Measurements from ENCODE around the gene CHRNA5.
"Not testable (repeated sequence)": the region's sequence is repeated elsewhere in the genome, so short reads cannot be mapped to it uniquely, and the experiment has no call there.

Gene CHRNA5

GRCh38 chr15:78565097-78565950 is at the start of gene CHRNA5:
TSS of gene CHRNA5 (plus strand) at chr15:78565520. CDS start at chr15:78565720, 200 bp downstream.
- DNase-seq: peak; percentile 87

DNA sequence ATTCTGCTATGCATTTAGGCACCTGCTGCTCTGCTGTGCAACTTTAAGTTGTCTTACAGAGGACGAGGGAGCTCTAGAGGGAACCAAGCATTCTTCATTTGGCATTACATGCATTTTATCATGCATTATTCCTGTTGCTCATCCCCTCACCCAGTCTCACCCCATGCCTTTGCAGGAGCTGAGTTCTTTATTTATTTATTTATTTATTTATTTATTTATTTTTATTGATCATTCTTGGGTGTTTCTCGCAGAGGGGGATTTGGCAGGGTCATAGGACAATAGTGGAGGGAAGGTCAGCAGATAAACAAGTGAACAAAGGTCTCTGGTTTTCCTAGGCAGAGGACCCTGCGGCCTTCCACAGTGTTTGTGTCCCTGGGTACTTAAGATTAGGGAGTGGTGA is 45.3 kb upstream of the CHRNA5 start:
- DNase-seq: not testable (repeated sequence)

DNA sequence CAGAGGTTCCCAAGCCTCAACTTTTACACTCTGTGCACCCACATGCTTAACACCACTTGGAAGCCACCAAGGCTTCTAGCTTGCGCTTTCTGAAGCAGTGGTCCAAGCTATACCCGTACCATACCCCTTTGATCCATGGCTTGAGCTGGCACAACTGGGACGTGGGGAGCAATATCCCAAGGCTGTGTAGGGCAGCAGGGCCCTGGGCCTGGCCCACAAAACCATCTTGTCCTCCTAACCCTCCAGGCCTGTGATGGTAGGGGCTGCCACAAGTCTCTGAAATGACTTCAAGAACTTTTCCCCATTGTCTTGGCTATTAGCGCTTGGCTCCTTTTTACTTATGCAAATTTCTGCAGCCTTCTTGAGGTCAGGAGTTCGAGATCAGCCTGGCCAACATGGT is 41.1 kb upstream of the CHRNA5 start:
- DNase-seq: no peak

GRCh38 chr15:78527325-78527724 is 38.0 kb upstream of the CHRNA5 start:
- no peak for DNase-seq

DNA sequence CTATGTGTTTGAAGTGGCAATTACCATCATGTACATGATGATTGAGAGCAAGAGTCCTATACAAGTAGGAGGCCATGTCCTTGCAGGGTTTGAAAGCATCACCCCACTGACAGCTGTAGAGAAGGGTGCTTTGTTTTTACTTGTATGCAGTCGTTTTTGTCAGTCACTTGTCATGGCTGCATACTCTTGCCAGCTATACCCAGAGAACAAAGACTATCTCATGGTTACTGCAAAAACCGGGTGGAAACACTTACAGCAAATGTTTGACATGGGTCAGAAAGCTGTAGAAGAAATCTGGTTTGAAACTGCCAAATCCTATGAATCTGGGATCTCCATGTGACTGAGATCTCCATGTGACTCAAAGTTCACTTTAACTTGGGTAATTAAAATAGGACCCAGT is 32.0 kb upstream of the CHRNA5 start:
- no peak for DNase-seq

GRCh38 chr15:78536134-78536533 is 29.2 kb upstream of the CHRNA5 start:
- DNase-seq: peak; percentile 19

- DNase-seq: no peak
Measured at GRCh38 chr15:78537266-78537905, 27.9 kb upstream of the CHRNA5 start.

DNA sequence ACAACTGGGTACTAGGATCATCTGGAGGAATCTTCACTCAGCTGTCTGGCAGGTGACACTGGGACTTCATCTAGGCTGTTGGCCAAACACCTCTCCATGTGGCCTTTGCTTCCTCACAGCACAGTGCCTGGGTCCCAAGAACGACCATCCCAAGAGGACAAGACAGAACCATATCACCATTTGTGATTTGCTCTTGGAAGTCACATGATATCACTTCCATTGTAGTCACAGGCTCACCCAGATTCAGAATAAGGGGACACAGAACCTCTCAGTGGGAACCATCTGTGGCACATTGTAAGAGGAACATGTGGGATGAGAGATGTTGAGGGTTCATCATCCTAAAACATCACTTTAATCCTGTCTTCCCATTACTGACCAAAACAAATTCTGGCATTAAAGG is 27.0 kb upstream of the CHRNA5 start:
- DNase-seq: no peak

- not testable (repeated sequence) for DNase-seq
Measured at GRCh38 chr15:78539464-78540140, 25.7 kb upstream of the CHRNA5 start.

- DNase-seq: peak; percentile 82
Measured at GRCh38 chr15:78540141-78540870, 25.0 kb upstream of the CHRNA5 start, which contains the start of gene PSMA4. TSS of gene PSMA4 (plus strand) at chr15:78540444. CDS start at chr15:78541928, 1,484 bp downstream.

DNA sequence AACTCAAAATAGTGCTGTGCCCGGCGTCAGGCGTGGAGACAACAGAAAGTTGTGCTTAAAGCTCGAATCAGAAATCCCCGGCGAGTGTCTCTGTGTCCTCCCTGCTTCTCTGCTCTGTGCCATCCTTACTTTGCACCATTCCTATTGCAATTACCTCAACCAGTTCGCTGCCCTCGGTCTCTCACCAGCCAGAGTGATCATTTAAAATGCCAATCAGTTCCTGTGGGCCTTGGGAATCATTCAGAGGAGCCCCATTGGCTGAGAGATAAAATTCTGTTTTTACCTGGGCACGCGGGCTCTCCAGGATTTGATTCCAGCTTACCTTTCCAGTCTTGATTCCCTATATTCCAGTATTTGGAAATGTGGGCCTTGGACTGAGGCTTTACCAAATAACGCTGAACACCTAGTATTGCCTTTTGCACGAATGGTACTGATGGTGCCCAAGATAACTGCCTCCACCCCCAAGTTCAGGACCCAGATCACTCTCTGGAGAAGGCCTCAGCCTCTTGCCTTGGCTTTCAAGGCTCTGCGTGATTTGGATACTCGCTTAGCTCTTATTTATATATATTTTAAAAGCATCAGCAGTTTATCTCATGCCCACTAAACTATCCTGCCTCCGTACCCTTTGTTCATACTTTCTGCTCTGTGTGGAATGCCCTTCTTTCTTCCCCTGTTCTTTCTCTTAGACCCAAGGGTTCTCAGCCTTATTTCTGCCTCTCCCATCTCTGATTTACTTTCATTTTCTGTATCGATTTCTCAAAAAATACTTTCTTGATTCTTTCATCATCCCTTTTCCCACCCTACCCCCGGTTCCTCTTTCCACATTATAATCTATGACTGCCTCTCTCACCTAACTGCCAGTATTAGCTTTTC is 24.2 kb upstream of the CHRNA5 start:
- peak; percentile 13 for DNase-seq

GRCh38 chr15:78541744-78542034 is 23.6 kb upstream of the CHRNA5 start:
- no peak for DNase-seq

DNA sequence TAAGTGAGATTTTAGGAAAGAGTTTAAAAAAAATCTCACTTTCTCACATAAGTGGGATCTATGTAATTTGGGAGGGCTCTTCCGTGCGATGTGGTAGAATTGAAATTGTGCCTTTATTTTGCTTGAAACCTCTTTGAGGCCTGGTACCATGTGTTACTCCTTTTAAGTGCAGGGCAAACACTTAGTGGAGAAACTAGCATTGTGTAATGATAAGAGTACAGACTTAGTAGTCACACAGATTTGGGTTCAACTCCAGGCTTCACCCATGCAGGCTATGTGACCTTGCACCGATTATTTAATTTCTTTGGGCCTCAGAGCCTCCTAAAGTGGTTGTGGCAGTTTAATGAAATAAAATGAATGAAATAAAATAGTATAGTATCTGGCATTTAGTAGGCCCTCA is 22.7 kb upstream of the CHRNA5 start:
- no peak for DNase-seq

DNA sequence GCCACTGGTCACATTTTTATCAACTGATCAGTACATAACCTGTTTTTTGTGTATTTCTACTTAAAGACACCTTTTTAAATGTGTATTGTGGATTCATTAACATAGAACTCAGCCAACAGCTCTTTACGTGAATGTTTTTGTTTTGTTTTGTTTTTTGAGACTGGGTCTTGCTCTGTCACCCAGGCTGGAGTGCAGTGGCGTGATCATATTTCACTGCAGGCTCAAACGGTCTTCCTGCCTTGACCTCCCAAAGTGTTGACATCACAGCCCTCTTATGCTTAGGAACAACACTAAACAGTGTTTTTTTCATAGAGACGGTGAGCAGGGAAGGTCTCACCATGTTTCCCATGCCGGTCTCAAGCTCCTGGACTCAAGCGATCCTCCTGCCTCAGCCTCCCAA is 15.1 kb upstream of the CHRNA5 start:
- no peak for DNase-seq

GRCh38 chr15:78550815-78551214 is 14.5 kb upstream of the CHRNA5 start:
- DNase-seq: no peak

DNA sequence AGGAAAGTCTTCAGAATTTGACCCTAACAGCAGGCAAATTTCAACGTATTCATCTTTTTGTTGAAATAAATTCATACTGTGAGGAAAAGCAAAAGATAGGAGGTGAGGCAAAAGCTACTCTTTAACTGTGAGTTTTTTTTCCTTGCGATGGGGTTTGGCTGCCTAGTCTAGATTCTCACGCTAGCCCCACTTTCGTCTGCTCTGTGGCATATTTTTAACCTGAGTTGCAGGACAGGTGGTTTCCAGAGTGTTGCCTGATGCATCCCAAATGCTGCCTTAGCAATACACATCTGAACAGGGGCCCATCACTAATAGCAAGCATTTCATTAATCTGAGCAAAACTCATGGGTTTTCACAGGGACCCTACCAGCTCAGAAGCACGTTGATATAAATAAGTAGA is 13.4 kb upstream of the CHRNA5 start:
- DNase-seq: no peak

DNA sequence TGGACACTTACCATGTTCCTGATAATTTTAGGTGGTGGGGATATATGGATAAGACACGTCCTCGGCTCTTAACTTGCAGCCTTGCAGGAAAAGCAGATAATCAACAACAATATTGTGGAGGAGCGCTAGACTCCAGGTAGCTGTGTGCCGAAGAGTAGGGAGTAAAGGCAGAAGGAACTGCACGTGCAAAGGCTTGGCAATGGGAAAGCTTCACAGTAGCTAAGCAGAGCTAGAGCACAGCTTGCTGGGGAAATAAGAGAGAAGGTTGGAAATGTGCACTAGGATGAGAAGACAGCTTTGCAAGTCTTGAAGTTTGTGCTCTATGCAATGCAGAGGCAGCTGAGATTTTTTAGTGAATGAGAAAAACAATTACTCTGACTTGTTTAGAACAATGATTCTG is 12.7 kb upstream of the CHRNA5 start:
- no peak for DNase-seq

DNA sequence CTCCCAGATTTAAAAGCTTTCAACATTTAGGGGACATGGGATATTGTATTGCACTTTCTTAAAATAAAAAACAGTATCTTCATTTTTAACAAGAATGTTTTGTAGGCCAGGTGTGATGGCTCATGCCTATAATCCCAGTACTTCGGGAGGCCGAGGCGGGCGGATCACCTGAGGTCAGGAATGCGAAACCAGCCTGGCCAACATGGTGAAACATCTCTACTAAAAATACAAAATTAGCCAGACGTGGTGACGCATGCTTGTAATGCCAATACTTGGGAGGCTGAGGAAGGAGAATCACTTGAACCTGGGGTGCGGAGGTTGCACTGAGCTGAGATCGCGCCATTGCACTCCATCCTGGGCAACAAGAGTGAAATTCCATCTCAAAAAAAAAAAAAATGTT is 5.1 kb upstream of the CHRNA5 start:
- not testable (repeated sequence) for DNase-seq

DNA sequence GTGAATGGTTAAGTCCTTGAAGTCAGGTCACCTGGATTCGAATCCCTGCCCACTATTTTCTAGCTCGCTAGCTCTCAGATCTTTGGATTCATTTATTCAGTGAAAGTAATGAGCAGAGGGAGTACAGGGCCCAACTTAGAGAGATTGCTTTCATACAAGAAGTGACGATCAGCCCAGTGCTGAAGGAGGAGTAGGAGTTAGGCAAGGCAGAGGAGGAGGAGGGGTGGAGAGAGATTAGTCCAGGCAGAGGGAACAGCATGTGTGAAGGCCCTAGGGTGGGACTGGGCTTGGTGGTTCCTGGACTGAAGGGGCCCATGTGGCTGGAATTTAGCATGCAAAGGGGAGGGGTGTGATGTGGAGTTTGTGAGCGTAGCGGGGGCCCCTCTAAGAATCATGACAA is 3.8 kb upstream of the CHRNA5 start:
- no peak for DNase-seq

GRCh38 chr15:78563092-78563491 is 2.2 kb upstream of the CHRNA5 start:
- DNase-seq: no peak

- DNase-seq: no peak
Measured at GRCh38 chr15:78564743-78565096, 600 bp upstream of the CHRNA5 start.
